HCT116 (cell line): Measurements from ENCODE around the gene ITGAD. TPM values are rescaled to one million over a fixed set of nuclear protein-coding genes. Genes with fewer than 3 reads are reported as not detected.

ENCODE experiments used
- ATAC-seq: fragments of 200-7000 bp; cut with Tn5 transposase; 2 replicates; pipeline ENCODE4 v1.9.1; 2020; ENCODE audit warnings: mild to moderate bottlenecking, moderate library complexity
- BruUV-seq: library from RNA; stranded (reverse); fragments of 400-500 nt; replicated peaks from 2 replicates; lab custom pipeline; 2021; lab: Mats Ljungman, UMichigan
- CTCF ChIA-PET: fragments of 300-600 bp; sonication (Branson Sonifier 250); formaldehyde crosslinking; loops from one replicate; lab custom pipeline; 2021; ENCODE audit warnings: antibody characterized with exemption; lab: Charles Lee
- POLR2A ChIA-PET: fragments of 300-600, 350-600 bp; sonication (Branson Sonifier 250); formaldehyde crosslinking; loops from one replicate; lab custom pipeline; 2021; ENCODE audit warnings: antibody characterized with exemption; lab: Charles Lee
- RAD21 ChIA-PET, 2 experiments: fragments of 300-600 bp; sonication (Branson Sonifier 250); formaldehyde crosslinking; loops; one replicate each; lab custom pipeline; 2023; ENCODE audit warnings: low total read pairs in 2 of 2; ENCODE audit not compliant: uncharacterized antibody in 2 of 2, unreplicated experiment in 2 of 2, low non-redundant PET in 1 of 2; lab: Charles Lee
- DNase-seq: peaks from one replicate; pipeline ENCODE4 v3.0.0-alpha.2; 2010; ENCODE audit warnings: low read depth, low spot score
- H2AFZ ChIP-seq: fragments of 200-600 bp; shearing (Covaris generic), sonication (generic); 2 replicates; pipeline ENCODE4 v1.6.1; 2017; ENCODE audit warnings: low read depth, mixed run types, mixed read lengths, antibody characterized with exemption, low read length; ENCODE audit not compliant: poor library complexity, severe bottlenecking
- H3K27ac ChIP-seq: 2 replicates; pipeline ENCODE4 v1.5.1; 2012; ENCODE audit warnings: low read depth, low read length
- H3K27me3 ChIP-seq: fragments of 200-600 bp; sonication (generic); 2 replicates; pipeline ENCODE4 v1.6.1; 2016; ENCODE audit warnings: mixed run types, low read length, mixed read lengths; ENCODE audit not compliant: insufficient read depth
- H3K36me3 ChIP-seq, 2 experiments: fragments of 200-500 bp in 1 of 2; fragments of 200-600 bp in 1 of 2; sonication (Bioruptor generic) in 1 of 2; sonication (generic) in 1 of 2; 2 replicates each; pipeline versions ENCODE4 v1.5.1 to v1.6.1; 2014 to 2016; ENCODE audit warnings: low read length in 2 of 2, inconsistent platforms in 1 of 2, mixed read lengths in 1 of 2, mixed run types in 1 of 2; ENCODE audit not compliant: insufficient read depth in 2 of 2, control insufficient read depth in 1 of 2
- H3K4me1 ChIP-seq, 2 experiments: fragments of 200-600 bp in 1 of 2; sonication (generic) in 1 of 2; 2 replicates each; pipeline versions ENCODE4 v1.5.1 to v1.6.1; 2012 to 2017; ENCODE audit warnings: low read length in 2 of 2, inconsistent platforms in 1 of 2, mild to moderate bottlenecking in 1 of 2, mixed read lengths in 1 of 2, mixed run types in 1 of 2, moderate library complexity in 1 of 2; ENCODE audit not compliant: insufficient read depth in 2 of 2, control insufficient read depth in 1 of 2
- H3K4me2 ChIP-seq: fragments of 200-600 bp; sonication (generic); 2 replicates; pipeline ENCODE4 v1.6.1; 2017; ENCODE audit warnings: mixed run types, low read length, mixed read lengths
- H3K4me3 ChIP-seq, 2 experiments: fragments of 200-600 bp in 1 of 2; sonication (generic) in 1 of 2; replicated peaks in 1 of 2; 2 replicates each; pipeline ENCODE4 v1.5.1; 2011 to 2016; ENCODE audit warnings: low read length in 2 of 2, control low read depth in 1 of 2, low read depth in 1 of 2, mild to moderate bottlenecking in 1 of 2, mixed read lengths in 1 of 2, mixed run types in 1 of 2
- H3K79me2 ChIP-seq: fragments of 200-600 bp; sonication (generic); 2 replicates; pipeline ENCODE4 v1.6.1; 2017; ENCODE audit warnings: mild to moderate bottlenecking, mixed run types, low read length, moderate library complexity, mixed read lengths; ENCODE audit not compliant: insufficient read depth
- H3K9ac ChIP-seq: fragments of 200-600 bp; sonication (generic); 2 replicates; pipeline ENCODE4 v1.6.1; 2016; ENCODE audit warnings: low read length, mixed read lengths
- H3K9me2 ChIP-seq: fragments of 200-600 bp; sonication (generic), shearing (Covaris generic); 2 replicates; pipeline ENCODE4 v1.6.1; 2017; ENCODE audit warnings: mixed run types, mild to moderate bottlenecking, moderate library complexity; ENCODE audit not compliant: insufficient read depth
- H3K9me3 ChIP-seq, 2 experiments: fragments of 200-500 bp in 1 of 2; fragments of 200-600 bp in 1 of 2; sonication (Bioruptor generic) in 1 of 2; sonication (generic) in 1 of 2; 2 replicates each; pipeline ENCODE4 v1.6.1; 2014 to 2017; ENCODE audit warnings: low read length in 2 of 2, mixed read lengths in 2 of 2, inconsistent platforms in 1 of 2, low read depth in 1 of 2, mild to moderate bottlenecking in 1 of 2, mixed run types in 1 of 2, moderate library complexity in 1 of 2; ENCODE audit not compliant: control insufficient read depth in 1 of 2, insufficient read depth in 1 of 2
- H4K20me1 ChIP-seq: fragments of 200-600 bp; sonication (generic), shearing (Covaris generic); 2 replicates; pipeline ENCODE4 v1.6.1; 2017; ENCODE audit warnings: mixed run types, mild to moderate bottlenecking, moderate library complexity; ENCODE audit not compliant: insufficient read depth
- ATF3 ChIP-seq: IDR thresholded peaks from 2 replicates; pipeline ENCODE4 v1.6.1; 2012
- CTCF ChIP-seq, 3 experiments: fragments of 200-600 bp in 1 of 3; sonication (generic) in 1 of 3; IDR thresholded peaks in 2 of 3; conservative IDR thresholded peaks in 1 of 3; 2 replicates each; pipeline ENCODE4 v1.5.1; 2012 to 2017; ENCODE audit warnings: low read depth in 2 of 3, low read length in 2 of 3, antibody characterized with exemption in 1 of 3, borderline replicate concordance in 1 of 3, control low read depth in 1 of 3, mild to moderate bottlenecking in 1 of 3, mixed read lengths in 1 of 3, mixed run types in 1 of 3, moderate library complexity in 1 of 3; ENCODE audit not compliant: insufficient read depth in 1 of 3
- EZH2phosphoT487 ChIP-seq: fragments of 200-600 bp; IDR thresholded peaks from 2 replicates; pipeline ENCODE4 v1.6.1; 2018; ENCODE audit warnings: antibody characterized with exemption, borderline replicate concordance
- SP1 ChIP-seq: IDR thresholded peaks from 2 replicates; pipeline ENCODE4 v1.6.1; 2012; ENCODE audit warnings: low read depth
- ZNF274 ChIP-seq: fragments of 200-500 bp; sonication (Bioruptor generic); IDR thresholded peaks from 2 replicates; pipeline ENCODE4 v1.6.1; 2014; ENCODE audit warnings: mild to moderate bottlenecking, low read depth, low read length, inconsistent platforms
- intact Hi-C: fragments of 100-400 bp; cut with micrococcal nuclease; formaldehyde crosslinking; loops from 2 replicates; pipeline ENCODE4 v1.10.0; 2022
- total RNA-seq: library from RNA; stranded (reverse); gene quantifications from one replicate; pipeline ENCODE4 v1.2.1, GENCODE V29; 2021; ENCODE audit not compliant: unreplicated experiment

ITGAD gene
- total RNA-seq, 1 experiment from 2014 or later, result 0.12 TPM

GRCh38 chr16:31356566-31357323, 36.4 kb upstream of the ITGAD start:
- Histone ChIP-seq H3K27ac (no peak overlapping the region), H3K9me3 (no peaks in the 10 kb centered on the region), H3K4me1 (peaks cover 10 to 14% of the 10 kb centered on the region in 2 experiments; a peak in 3 of 4 replicates), H4K20me1 (no peaks in the 10 kb centered on the region), H3K4me3 (no peak overlapping the region), H2AFZ (no peak overlapping the region), H3K36me3 (no peaks in the 10 kb centered on the region), H3K27me3 (no peaks in the 10 kb centered on the region), H3K79me2 (no peaks in the 10 kb centered on the region), H3K9me2 (no peaks in the 10 kb centered on the region), H3K4me2 (no peak overlapping the region), H3K9ac (no peak overlapping the region)
- intact Hi-C loops, result no loop called here
- ChIA-PET RAD21 (no interaction called here), CTCF (no interaction called here), POLR2A (no interaction called here)
- DNase-seq, result no peak
- BruUV-seq, result no TSS peak
- TF ChIP-seq SP1 (no peak), EZH2phosphoT487 (no peak), ATF3 (no peak), ZNF274 (no peak), CTCF (IDR thresholded peaks at IDR 0.05 in 2 of 3, conservative IDR thresholded peaks at IDR 0.05 in 1 of 3; ENCODE audit: borderline replicate concordance in 1 of 3, insufficient read depth in 1 of 3, low read depth in 2 of 3, low read length in 2 of 3) (0 out of 6 replicates have a peak, but pooled peaks of 2 of the 3 experiments have one; percentile 7 to 10)
- peak; percentile 46 for ATAC-seq
